GM12891 (cell line): Measurements from ENCODE around the gene PLXNB1.

ENCODE experiments used
- POLR2A ChIP-seq: IDR thresholded peaks from 2 replicates; pipeline ENCODE4 v1.6.1; 2011; ENCODE audit warnings: low read depth, low read length, control low read depth
- POLR2AphosphoS5 ChIP-seq: IDR thresholded peaks from 2 replicates; pipeline ENCODE4 v1.6.1; 2011; ENCODE audit warnings: low read depth, low read length, control low read depth
- POU2F2 ChIP-seq: IDR thresholded peaks from 2 replicates; pipeline ENCODE4 v1.6.1; 2011; ENCODE audit warnings: low read depth, mild to moderate bottlenecking, control low read depth, low read length, moderate library complexity
- SPI1 ChIP-seq: IDR thresholded peaks from 2 replicates; pipeline ENCODE4 v1.6.1; 2011; ENCODE audit warnings: low read depth, low read length, control low read depth
- TAF1 ChIP-seq: IDR thresholded peaks from 2 replicates; pipeline ENCODE4 v1.6.1; 2011; ENCODE audit warnings: low read depth, low read length, control low read depth

GRCh38 chr3:48407542-48408099, 22.3 kb downstream of the PLXNB1 start:
- TF ChIP-seq POLR2AphosphoS5 = no peak
- no peak for TF ChIP-seq POLR2A
- no peak for TF ChIP-seq TAF1
- TF ChIP-seq POU2F2 = no peak
- no peak for TF ChIP-seq SPI1
